NCI-H526 treated with DMSO at 0.1 percent for 48 hours (cell line): ENCODE results near the gene MAML3.

ENCODE experiments used
- DNase-seq: peaks from one replicate; lab custom pipeline; 2025; lab: John Stamatoyannopoulos, UW

MAML3 gene

DNA sequence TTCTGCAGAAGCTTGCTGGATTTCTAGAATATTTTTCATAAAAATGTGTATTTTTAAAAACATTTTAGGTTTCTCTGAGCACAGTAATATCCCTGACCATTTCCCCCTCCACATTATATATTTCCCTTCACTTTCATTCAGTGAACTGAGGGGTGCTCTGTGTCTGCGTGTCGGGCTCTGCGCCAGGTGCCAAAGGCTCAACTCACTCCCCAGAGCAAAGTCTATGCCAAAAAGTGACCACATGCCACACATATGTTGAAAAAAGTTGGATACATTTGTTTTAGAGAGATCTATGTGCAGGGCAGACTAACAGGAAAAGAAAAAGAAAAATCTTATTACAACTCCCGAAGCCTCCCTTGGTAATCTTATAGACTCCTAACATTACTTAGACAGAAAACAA is 254.6 kb downstream of the MAML3 start:
- DNase-seq: no peak

DNA sequence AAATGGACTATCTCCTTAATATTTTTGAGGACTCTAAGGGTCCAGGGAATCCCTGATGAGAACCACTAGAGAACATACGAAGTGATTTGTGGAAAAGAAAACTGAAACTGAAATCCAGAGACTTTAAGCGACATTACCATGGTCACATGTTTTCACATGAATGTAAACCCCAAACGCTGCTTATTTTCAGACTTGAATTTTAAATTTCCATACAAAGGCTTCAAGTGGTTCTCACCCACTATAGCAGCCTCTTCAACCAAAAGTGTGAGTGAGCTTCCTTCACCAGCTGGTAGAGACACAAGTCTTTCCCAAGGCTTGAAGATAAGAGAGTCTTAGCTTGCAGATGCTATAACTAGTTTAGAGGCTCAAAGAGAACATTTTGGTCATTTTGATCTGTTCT is 255.7 kb downstream of the MAML3 start:
- no peak for DNase-seq

DNA sequence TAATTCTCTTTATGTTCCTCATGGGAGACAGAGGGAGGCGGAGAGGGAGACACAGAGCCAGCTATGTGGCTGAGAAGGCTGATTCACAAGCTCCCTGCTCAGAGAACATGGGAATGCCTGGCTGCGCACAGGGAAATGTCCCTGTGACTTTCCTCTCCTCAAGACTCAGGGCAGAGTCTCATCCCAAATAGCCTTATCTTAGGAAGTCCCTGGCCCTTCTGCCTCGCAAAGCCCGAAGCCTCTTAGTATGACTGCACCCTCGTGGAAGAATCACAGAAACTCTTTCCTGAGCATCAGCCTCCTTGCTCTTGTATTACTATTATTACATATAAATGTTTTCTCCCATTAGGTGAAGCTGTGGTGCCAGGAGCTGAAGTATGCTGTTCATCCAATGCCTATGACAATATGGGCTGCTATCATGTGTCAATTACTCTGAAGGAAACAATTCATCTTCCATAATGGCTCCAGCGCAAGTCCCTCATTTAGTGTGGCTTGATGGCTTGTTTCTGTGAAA is 257.8 kb downstream of the MAML3 start:
- DNase-seq: no peak

DNA sequence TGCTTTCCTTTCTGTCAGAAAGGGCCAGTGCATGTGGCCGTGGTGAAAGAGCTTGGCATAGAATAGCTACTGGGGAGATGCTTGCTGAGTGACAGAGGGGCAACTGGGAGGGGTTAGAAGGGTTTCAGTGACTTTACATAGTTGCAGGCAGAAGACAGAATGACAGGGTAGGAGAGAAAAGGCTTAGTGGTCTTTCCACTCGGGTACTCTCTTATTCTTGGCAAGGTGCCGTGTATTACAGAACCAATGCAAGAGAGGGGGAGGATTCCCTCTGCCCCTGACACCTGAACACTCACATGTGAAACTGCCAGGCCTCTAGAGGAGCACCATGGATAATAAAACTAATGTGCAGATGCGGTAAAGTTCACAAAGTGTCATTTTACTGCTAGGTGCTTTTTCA is 260.2 kb downstream of the MAML3 start:
- DNase-seq: no peak

DNA sequence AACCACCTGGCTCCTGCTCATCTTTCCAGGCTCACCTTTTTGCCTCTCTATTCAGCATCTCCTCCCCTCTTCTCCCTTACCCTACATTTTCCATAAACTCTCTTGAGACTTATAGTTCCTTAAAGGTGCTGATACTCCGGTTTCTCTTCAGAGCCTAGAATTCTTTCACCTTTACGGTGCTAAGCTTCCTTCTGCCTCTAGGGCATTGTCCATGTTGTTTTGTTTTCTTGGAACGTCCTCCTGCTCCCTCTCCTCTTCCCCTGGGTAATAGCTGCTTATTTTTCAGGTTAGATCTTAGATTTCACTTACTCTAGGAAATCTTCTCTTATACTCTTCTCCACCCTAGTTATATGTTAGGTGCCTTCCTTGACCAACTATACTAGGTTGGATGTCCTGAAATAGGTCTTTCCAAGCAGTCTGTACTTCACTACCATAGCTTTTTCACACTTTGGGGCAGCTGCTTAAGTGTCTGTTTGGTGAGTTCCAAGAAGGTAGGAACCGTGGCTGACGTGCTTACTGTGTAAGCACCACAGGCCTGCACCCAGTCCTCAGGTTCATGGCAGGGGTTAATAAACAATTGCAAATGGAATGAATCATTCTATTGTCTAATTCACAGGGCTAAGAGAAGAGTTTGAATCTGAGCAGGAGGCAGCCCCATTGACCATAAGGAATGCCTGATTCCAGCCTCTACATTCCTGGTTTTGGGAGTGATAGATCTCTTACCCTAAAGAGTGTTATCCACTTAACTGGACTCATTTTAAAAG is 260.8 kb downstream of the MAML3 start:
- no peak for DNase-seq

DNA sequence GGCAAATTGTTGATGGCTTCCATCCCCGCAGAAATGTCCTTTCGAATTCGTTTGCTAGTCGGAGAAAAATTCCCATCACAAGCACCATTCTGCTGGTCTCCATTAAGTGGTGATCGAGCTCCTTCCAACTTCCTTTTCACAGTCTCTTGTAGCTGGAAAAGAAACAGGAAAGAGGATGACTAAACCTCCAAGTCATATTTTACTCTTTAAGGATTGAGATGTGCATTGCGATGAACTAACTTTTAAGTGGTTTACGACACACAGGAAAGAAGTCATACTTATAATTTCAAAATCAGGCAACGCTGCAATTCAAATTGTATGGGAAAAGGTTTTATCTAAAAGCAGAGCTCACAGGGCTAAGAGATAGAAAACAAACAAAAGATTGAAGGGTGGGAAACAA is 263.2 kb downstream of the MAML3 start:
- DNase-seq: no peak

DNA sequence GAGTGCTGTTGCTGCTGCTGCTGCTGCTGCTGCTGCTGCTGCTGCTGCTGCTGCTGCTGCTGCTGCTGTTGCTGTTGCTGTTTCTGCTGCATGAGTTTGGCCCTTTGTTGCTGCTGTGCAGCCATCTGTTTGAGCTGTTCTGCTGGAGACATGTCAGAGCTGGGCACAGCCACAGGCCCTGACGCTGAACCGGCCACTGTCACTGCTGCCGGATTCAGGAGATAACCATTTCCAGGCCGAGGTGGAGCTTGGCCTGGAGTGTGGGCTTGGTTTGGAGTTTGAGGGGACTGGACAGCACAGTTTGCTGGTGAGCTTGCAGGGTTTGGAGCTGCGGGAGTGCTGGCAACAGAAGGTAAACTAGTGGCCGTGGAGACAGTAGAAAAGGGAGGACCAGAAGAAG is 264.1 kb downstream of the MAML3 start:
- no peak for DNase-seq

DNA sequence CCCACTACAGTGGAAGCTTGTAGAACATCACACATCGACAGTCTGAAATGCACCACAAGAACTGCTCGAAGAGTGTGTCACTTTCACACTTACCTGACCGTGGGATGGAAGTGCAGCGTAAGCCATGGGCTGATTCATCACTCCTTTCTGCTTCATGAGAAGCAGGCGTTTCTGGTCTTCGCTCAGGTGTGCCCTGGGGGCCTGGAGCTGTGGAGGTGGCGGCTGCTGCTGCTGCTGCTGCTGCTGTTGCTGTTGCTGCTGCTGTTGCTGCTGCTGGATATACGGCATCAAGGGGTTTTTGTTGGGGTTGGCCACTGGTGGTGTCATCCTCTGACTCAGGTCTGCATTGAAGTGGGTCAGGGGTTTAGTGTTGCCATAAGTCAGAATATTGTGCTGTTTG is 264.7 kb downstream of the MAML3 start:
- no peak for DNase-seq

DNA sequence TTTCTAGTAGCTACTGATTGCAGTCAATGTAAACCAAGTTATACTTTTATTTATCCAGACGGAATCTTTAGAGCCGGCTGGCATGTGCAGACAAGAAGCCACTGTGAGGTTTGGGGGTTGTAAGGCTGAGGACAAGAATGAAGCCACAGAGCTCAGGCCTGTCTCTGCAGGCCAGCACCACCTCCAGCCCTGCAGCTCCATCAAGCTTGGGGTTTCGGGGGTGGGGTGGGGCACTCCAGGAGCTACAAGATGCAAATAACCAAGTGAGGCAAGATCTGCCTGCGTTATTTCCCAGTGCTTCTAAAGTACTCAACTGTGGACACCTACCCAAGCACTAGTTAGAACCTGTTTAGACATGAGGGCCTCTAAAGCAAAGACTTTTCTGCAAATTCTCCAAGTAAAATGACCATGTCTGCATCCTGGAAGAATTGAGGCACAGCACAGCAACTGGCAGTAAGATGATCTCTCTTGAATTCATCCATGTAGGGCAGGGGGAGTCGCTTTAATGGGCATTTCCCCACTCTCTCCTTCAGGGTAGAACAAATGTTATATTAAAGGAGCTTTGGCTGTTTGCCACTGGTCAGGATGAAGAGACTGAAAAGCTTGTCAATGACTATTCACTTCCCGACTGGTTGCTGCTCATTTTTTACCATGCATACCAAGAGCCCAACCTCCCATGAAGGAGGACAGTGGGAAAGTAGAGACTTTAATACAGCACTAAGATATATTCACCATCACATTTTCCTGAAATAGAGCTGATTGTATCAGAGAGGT is 265.8 kb downstream of the MAML3 start:
- peak; percentile 46 for DNase-seq

DNA sequence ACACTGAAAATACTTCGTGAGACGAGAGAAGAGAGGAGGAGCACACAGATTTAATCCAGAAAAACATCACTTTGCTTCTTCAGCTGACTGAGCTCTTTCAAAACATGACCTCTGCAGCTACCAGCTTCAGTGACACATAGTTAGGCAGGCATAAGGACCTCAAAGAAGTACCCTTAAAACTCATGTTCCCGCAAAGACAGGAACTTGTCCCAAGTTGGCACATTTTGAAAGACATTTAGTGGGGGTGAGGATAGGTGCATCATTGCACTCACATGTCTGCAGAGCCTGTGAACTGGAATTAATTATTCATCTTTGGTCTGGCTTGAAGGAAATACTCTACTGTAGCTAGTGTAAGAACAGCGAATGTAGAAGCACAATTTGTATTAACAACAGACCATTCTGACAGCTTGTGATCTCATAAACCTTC is 266.6 kb downstream of the MAML3 start:
- peak; percentile 42 for DNase-seq

DNA sequence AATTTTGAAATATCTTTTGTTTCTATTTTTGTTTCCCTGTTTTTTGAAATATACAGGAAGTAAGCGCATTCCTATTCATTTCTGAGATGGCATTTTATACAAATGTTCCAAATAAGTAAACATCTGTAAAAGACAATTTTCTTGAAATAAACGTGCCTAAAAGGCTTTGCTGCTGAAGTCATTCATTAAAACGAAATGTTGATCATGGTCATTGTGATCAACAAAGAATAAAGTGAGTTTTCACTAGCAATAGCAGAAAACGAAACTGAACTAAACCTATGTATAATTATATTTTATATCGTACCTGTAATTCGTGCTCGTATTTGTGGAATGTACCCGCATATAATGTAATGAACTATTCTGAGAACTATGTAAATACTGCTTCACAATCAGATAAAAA is 267.2 kb downstream of the MAML3 start:
- DNase-seq: no peak

DNA sequence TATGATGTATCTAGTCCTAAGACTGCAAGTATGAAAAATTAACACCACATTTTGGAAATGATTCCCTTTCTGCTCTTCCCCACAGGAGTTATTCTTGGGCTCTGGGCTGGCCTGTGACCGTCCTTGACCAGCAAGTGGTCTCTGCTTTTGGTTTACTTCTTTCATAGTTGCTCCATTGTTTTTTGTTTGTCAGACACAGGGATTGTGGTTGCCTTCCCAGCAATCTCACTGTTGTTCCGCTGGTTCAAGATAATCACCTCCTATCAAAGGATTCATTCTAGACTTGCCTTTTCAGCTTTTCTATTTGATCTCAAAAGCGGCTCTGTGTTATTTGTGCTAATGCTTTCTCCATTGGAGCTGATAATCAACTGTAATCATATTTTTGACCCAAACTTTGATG is 269.5 kb downstream of the MAML3 start:
- no peak for DNase-seq

DNA sequence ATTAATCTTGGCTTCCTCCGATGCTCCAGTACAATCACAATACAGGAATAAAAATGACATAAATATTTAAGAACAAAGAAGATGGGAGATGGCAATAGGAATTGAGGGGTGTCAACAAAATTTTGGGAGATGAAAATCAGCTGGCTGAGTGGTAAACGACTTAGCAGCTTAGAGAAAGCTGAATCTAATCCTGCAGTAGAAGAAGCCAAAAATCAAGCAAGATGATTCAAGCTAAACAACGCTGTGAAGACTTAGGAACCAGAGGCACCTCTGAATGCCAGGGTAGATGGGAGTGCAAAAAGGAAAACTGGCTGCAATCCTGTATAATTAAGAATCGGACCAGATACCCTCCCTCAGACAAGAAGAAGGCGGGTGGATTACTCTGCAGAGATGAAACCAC is 273.1 kb downstream of the MAML3 start:
- DNase-seq: no peak

DNA sequence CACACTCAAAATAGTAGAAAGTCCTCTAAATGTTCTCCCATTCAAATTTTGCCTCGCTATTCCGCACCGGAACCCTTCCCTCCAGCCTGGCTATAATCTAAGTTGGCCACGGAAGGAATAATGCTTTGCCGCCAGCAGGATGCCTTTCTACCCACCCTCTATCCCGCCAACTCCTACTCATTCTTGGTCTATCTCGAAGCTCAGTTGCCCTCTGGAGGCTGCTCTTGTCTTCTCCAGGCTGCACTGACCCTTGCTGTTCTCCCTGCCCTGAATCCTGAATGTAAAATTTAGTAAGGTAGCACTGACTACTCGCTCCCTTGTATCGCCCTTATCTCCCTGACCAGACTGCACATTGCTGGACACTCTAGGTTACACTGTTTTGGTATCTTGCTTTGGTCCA is 275.9 kb downstream of the MAML3 start:
- no peak for DNase-seq

DNA sequence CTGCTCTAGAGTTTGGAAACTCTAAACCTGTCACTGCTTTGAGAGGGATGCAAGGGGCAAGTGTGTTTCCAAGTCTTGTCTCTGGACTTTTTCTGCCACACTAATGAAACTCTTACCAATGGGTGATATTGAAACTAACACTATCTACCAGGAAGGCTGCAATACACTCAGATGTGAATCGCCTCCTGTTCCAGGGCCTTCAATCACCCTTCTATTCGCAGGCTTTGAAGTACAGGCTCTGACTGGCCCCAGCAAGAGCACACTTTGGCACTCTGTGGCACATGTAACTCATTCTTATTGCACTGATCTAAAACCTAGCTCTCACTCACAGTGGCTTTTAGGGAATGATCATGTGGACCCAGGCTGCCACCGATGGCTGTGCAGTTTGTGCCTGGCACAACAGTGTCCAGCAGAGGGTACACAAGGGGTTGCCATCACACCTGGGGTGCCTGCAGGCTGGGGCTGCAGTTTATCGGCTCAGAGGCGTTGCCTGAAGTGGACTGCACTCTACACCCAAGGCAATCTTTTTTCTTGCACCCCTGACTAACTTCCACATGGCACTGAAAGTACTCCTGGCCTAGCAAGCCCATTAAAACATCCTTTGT is 277.5 kb downstream of the MAML3 start:
- DNase-seq: no peak

DNA sequence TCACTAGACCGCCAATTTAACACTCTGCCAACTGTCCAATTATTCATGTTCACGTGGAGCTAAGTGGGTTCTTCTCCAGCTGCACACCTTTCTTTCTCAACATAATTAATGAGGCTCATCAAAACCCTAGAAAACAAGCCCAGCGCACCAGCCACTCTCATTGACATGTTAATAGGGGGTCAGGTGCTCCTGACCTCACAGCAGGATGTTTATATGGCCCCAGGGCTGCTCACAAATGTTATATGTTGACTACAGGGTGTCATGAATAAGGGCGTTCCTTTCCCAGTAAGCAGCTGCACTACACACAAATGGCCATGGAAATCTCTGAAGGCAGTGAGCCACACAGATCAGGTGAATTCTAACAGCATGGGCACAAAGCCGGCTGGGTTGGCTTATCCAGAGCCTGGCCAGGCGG is 278.6 kb downstream of the MAML3 start:
- peak; percentile 26 for DNase-seq

DNA sequence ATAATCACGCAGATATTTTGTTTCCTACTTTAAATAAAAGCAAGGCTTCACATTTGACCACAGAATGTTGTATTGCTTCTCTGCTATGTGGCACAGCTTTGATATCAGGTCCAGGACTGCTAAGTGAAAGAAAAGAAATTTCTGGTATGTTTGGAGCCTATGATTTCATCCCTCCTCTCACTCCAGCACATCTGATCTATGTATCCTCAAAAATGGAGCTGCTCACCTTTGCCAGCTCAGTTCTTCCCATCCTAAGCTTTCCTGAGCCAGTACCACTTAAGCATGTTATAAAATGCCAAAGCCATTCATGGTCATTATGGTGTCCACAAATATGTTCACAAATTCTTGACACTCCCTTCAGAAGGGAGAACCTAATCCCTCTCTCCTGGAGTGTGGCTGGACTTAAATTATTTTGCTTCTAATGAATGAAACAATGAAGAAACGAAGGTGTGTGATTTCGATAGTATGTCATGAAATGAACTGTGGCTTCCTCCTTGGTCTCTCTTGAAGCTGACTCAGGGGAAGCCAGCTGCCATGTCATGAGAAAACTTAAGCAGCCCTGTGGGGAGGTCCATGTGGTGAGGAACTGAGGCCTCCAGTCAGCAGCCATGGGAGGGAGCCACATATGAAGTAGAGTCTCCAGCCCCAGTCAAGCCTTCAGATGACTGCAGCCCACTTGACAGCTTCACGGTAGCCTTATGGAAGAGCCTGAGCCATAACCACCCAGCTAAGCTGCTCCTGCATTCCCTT is 280.7 kb downstream of the MAML3 start:
- DNase-seq: no peak

DNA sequence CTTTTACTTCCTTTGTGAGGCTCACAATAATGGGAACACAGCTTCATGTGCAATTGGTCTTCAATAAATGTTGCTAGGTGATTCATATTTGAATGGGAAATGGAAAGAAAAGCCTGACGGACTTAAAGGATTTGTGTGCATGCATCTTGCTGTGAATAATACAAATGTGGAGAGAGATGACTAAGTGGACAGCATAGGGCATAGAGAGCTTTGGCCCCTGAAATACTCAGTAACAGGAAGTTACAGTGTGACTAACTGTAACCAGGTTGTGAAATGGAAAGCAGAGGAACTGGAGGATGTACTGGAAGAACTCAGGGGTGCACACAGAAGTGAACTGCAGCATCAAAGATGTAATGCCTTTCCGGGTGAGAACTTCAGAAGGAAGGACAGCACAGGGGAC is 281.7 kb downstream of the MAML3 start:
- DNase-seq: no peak

DNA sequence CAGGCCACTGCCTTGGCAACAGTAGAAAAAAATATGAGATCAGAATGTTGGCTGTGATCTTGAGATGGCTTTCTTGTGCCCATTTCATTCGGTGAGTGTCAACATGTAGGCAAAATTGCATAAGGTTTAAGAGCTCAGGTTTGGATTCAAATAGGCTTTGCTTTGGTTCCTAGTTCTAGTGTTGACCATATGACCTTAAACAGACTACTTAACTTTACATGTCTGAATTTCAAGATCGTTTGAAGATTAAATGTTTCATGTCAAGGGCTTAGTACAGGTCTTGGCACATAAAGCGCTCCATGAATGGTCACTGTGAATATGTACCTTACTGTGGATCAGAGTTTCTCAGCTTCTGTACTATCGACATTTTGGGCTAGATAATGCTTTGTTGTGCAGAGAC is 284.2 kb downstream of the MAML3 start:
- DNase-seq: no peak

DNA sequence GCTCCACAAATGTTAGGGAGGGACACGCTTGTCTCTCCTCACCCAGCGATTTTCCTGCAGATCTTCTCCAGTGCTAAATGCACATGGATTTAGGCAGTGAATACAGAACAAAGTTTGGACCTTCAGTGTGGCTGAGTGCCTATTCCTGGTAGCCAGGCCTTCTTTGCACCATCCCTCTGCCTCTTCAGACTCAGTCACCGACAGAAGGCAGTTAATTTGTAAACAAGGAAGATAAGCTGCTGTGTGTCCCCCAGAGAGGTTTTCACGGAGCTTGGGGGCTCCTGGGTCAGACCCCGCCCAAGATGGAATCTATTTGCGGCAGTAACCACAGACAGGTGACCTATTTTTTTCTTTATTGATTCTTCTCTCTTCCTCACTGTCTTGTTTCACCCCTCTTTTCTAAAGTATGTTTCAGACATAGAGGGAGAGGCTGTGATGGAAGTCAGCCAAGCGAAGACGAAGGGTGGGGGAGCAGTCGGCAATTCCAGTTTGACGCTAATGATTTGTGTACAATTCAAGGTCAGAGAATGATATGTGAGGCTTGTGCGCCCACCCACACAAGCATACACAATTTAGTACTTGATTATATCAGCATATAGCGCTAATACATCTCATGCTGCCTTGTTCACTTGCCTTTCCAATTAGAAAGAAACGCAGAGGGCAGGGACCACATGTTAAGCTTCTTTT is 287.6 kb downstream of the MAML3 start:
- DNase-seq: peak; percentile 45

DNA sequence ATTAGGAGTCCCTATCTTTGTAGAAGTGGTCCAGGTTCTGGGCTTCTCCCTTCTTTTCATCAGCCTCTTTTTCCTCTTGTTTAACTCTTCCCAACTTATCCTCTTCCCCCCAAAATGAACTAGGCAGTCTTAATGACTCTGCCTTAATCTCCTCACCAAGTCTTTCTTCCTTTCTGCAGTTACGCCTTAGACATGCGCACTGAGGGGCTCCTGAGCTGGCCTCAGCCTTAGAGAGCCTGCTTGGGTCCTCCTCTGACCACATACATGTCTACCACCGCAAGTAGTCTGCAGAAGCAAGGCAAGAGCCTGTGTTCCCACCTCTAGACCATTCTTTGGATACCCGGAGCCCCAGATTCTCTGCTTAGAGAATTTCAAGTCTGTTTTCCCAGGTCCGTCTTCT is 288.4 kb downstream of the MAML3 start:
- DNase-seq: no peak

DNA sequence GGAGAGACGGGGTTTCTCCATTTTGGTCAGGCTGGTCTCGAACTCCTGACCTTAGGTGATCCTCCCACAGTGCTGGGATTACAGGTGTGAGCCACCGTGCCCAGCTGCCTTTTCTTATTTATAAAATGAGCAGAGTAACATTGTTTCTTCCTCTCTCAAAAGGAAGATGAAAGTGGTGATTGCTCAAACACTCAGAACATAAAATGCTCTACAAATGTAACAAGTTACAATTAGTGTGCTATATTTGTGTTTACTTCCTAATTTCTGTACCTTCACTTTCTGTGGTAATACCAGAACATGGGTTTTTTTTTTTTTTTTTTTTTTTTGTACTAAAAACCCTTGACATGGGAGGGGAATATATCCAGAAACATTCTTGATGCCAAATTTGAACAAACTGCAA is 290.5 kb downstream of the MAML3 start:
- DNase-seq: no peak
